H4 (cell line): ENCODE data around the gene INSL3. TPM values are rescaled to one million over a fixed set of nuclear protein-coding genes. Genes with fewer than 3 reads are reported as not detected.

Source experiments
- DNase-seq: peaks from one replicate; pipeline ENCODE4 v3.0.0-alpha.2; 2015; ENCODE audit warnings: low spot score
- total RNA-seq: library from RNA; depleted of rRNA; stranded (reverse); fragments of >200 nt; shearing (Covaris generic); gene quantifications from 2 replicates; pipeline ENCODE4 v1.2.3, GENCODE V29; 2014

The INSL3 gene
- total RNA-seq, 1 experiment from 2014 or later, result not detected

GRCh38 chr19:17846146-17846545 is 24.8 kb upstream of the INSL3 start:
- DNase-seq, result no peak

- no peak for DNase-seq
Observed at GRCh38 chr19:17843908-17844490, 22.7 kb upstream of the INSL3 start.

- DNase-seq, result no peak
Observed at GRCh38 chr19:17843292-17843827, 22.0 kb upstream of the INSL3 start.

- DNase-seq, result no peak
Observed at GRCh38 chr19:17842663-17843291, 21.5 kb upstream of the INSL3 start.

GRCh38 chr19:17841810-17842662 is 20.7 kb upstream of the INSL3 start:
- peak; percentile 65 for DNase-seq

- no peak for DNase-seq
Observed at GRCh38 chr19:17841371-17841809, 20.1 kb upstream of the INSL3 start.

- DNase-seq, result no peak
Observed at GRCh38 chr19:17840019-17840418, 18.7 kb upstream of the INSL3 start.

GRCh38 chr19:17837972-17838371 is 16.7 kb upstream of the INSL3 start:
- DNase-seq, result no peak

- no peak for DNase-seq
Observed at GRCh38 chr19:17836530-17836929, 15.2 kb upstream of the INSL3 start.

GRCh38 chr19:17835182-17836006 is 14.1 kb upstream of the INSL3 start:
- DNase-seq, result no peak

GRCh38 chr19:17834350-17835181 is 13.2 kb upstream of the INSL3 start:
- DNase-seq, result no peak

- DNase-seq, result no peak
Observed at GRCh38 chr19:17832443-17833208, 11.3 kb upstream of the INSL3 start.

- DNase-seq, result no peak
Observed at GRCh38 chr19:17831419-17831888, 10.1 kb upstream of the INSL3 start.

GRCh38 chr19:17830567-17831418 is 9.5 kb upstream of the INSL3 start:
- peak; percentile 54 for DNase-seq

- peak; percentile 77 for DNase-seq
Observed at GRCh38 chr19:17829855-17830566, 8.7 kb upstream of the INSL3 start.

GRCh38 chr19:17826508-17827056 is 5.3 kb upstream of the INSL3 start:
- no peak for DNase-seq

GRCh38 chr19:17824339-17824738 is 3.0 kb upstream of the INSL3 start:
- no peak for DNase-seq
